Liver (tissue), 9 donors: Measurements from ENCODE around the gene ITGA11. TPM values are rescaled to one million over a fixed set of nuclear protein-coding genes. Genes with fewer than 3 reads are reported as not detected.

Experiments
- DNase-seq: peaks from one replicate; pipeline ENCODE4 v3.0.0-alpha.2; 2017; ENCODE audit warnings: low spot score
- H3K27ac ChIP-seq, 2 donors: one replicate each; pipeline ENCODE4 v1.7.0; 2013; ENCODE audit warnings: inconsistent platforms in 2 of 2, low read length in 2 of 2, control low read depth in 1 of 2, low read depth in 1 of 2, mild to moderate bottlenecking in 1 of 2
- H3K27me3 ChIP-seq, 4 donors: one replicate each; pipeline versions ENCODE4 v1.6.1 to v1.7.0; 2013; ENCODE audit warnings: low read length in 3 of 4, inconsistent platforms in 1 of 4, mild to moderate bottlenecking in 1 of 4, moderate library complexity in 1 of 4; ENCODE audit not compliant: control insufficient read depth in 4 of 4, insufficient read depth in 4 of 4
- H3K36me3 ChIP-seq, 4 donors: one replicate each; pipeline versions ENCODE4 v1.6.1 to v1.7.0; 2013; ENCODE audit warnings: low read length in 3 of 4, mild to moderate bottlenecking in 3 of 4, low read depth in 1 of 4, moderate library complexity in 1 of 4; ENCODE audit not compliant: control insufficient read depth in 4 of 4, insufficient read depth in 3 of 4
- H3K4me1 ChIP-seq, 4 donors: one replicate each; pipeline versions ENCODE4 v1.6.1 to v1.7.0; 2013; ENCODE audit warnings: low read length in 3 of 4, mild to moderate bottlenecking in 3 of 4, moderate library complexity in 1 of 4; ENCODE audit not compliant: control insufficient read depth in 4 of 4, insufficient read depth in 4 of 4
- H3K4me3 ChIP-seq, 3 donors: one replicate each; pipeline versions ENCODE4 v1.6.1 to v1.7.0; 2013; ENCODE audit warnings: low read length in 3 of 3, control low read depth in 1 of 3, low read depth in 1 of 3, mild to moderate bottlenecking in 1 of 3
- H3K9ac ChIP-seq, 2 donors: one replicate each; pipeline ENCODE4 v1.7.0; 2013; ENCODE audit warnings: low read length in 2 of 2, mild to moderate bottlenecking in 2 of 2, moderate library complexity in 2 of 2, control low read depth in 1 of 2, low read depth in 1 of 2
- H3K9me3 ChIP-seq, 4 donors: one replicate each; pipeline versions ENCODE4 v1.6.1 to v1.7.0; 2013; ENCODE audit warnings: low read length in 3 of 4; ENCODE audit not compliant: control insufficient read depth in 4 of 4
- EGR1 ChIP-seq, 2 donors: IDR thresholded peaks; 2 replicates each; pipeline ENCODE4 v1.6.1; 2016 to 2018; ENCODE audit warnings: antibody characterized with exemption in 2 of 2, low read depth in 2 of 2
- FOXA1 ChIP-seq: IDR thresholded peaks from 2 replicates; pipeline ENCODE4 v1.6.1; 2016; ENCODE audit warnings: antibody characterized with exemption
- FOXA2 ChIP-seq: IDR thresholded peaks from 2 replicates; pipeline ENCODE4 v1.6.1; 2016; ENCODE audit warnings: antibody characterized with exemption
- GABPA ChIP-seq, 2 donors: IDR thresholded peaks in 1 of 2; conservative IDR thresholded peaks in 1 of 2; 2 replicates each; pipeline ENCODE4 v1.6.1; 2016; ENCODE audit warnings: antibody characterized with exemption in 2 of 2, mild to moderate bottlenecking in 1 of 2, moderate library complexity in 1 of 2
- HNF4A ChIP-seq, 2 donors: conservative IDR thresholded peaks; 2 replicates each; pipeline ENCODE4 v1.6.1; 2016; ENCODE audit warnings: antibody characterized with exemption in 2 of 2, mild to moderate bottlenecking in 2 of 2
- HNF4G ChIP-seq: IDR thresholded peaks from 2 replicates; pipeline ENCODE4 v1.6.1; 2016; ENCODE audit warnings: antibody characterized with exemption
- JUND ChIP-seq, 2 donors: IDR thresholded peaks; 2 replicates each; pipeline ENCODE4 v1.6.1; 2016; ENCODE audit warnings: antibody characterized with exemption in 2 of 2
- MAX ChIP-seq: IDR thresholded peaks from 2 replicates; pipeline ENCODE4 v1.6.1; 2016; ENCODE audit warnings: antibody characterized with exemption
- NR2F2 ChIP-seq: IDR thresholded peaks from 2 replicates; pipeline ENCODE4 v1.6.1; 2016; ENCODE audit warnings: antibody characterized with exemption
- RAD21 ChIP-seq, 2 donors: IDR thresholded peaks; 2 replicates each; pipeline ENCODE4 v1.6.1; 2016; ENCODE audit warnings: antibody characterized with exemption in 2 of 2, mild to moderate bottlenecking in 2 of 2
- RXRA ChIP-seq, 2 donors: IDR thresholded peaks; 2 replicates each; pipeline ENCODE4 v1.6.1; 2017 to 2018; ENCODE audit warnings: antibody characterized with exemption in 2 of 2, mild to moderate bottlenecking in 1 of 2
- SP1 ChIP-seq: IDR thresholded peaks from 2 replicates; pipeline ENCODE4 v1.6.1; 2018; ENCODE audit warnings: antibody characterized with exemption, mild to moderate bottlenecking
- TAF1 ChIP-seq: conservative IDR thresholded peaks from 2 replicates; pipeline ENCODE4 v1.6.1; 2016; ENCODE audit warnings: antibody characterized with exemption, mild to moderate bottlenecking
- YY1 ChIP-seq: IDR thresholded peaks from 2 replicates; pipeline ENCODE4 v1.6.1; 2016; ENCODE audit warnings: antibody characterized with exemption, mild to moderate bottlenecking
- ZBTB33 ChIP-seq: IDR thresholded peaks from 2 replicates; pipeline ENCODE4 v1.6.1; 2016; ENCODE audit warnings: antibody characterized with exemption
- WGBS: extraction: QIAGEN DNeasy Blood & Tissue Kit; methylation state at CpG from one replicate; pipeline ENCODE4 v1.1.7; 2013; 5-methylcytosine and 5-hydroxymethylcytosine counted together
- polyA plus RNA-seq, 2 donors: library from polyadenylated mRNA; stranded (reverse) in 1 of 2; unstranded in 1 of 2; fragments of 200-250 nt in 1 of 2; fragments of >200 nt in 1 of 2; fragmentation: Nextera tagmentation in 1 of 2; extraction: Ambion mirVana in 1 of 2; gene quantifications; one replicate each; pipeline versions ENCODE4 v1.2.1 to v1.2.3, GENCODE V29; 2013 to 2015
- total RNA-seq, 2 donors: library from RNA; depleted of rRNA; stranded (reverse); fragments of >200 nt; gene quantifications; one replicate each; pipeline ENCODE4 v1.2.3, GENCODE V29; 2014
- TF ChIP-seq, protein P1 (sequence below): IDR thresholded peaks from 2 replicates; pipeline ENCODE4 v1.6.1; 2016; ENCODE audit warnings: antibody characterized with exemption
- TF ChIP-seq, protein P2 (sequence below): IDR thresholded peaks from 2 replicates; pipeline ENCODE4 v1.6.1; 2016; ENCODE audit warnings: antibody characterized with exemption, mild to moderate bottlenecking
- TF ChIP-seq, protein P3 (sequence below): fragments of 150-350 bp; IDR thresholded peaks from 2 replicates; pipeline ENCODE4 v1.5.1; 2017; ENCODE audit warnings: improper control_type of control experiment, low read depth, low read length; ENCODE audit not compliant: missing input control
- donor health status: healthy.
- donor health status: healthy.
- donor health status: healthy.
- donor health status: healthy.
- donor health status: healthy.

Gene ITGA11
- total and polyA plus RNA-seq, 4 donors = 0.32 to 1.0 (median 0.67) TPM

GRCh38 chr15:68307131-68307928 lies 124.6 kb downstream of the ITGA11 start:
- 81% methylated on average over 14 of the region's 14 CpGs for WGBS
- Histone ChIP-seq H3K9ac (no peak overlapping the region), H3K4me3 (no peak overlapping the region), H3K27ac (no peak overlapping the region), H3K4me1 (peaks cover 4 to 11% (median 6%) of the 10 kb centered on the region in 4 donors), H3K9me3 (no peaks in the 10 kb centered on the region), H3K27me3 (no peaks in the 10 kb centered on the region), H3K36me3 (no peaks in the 10 kb centered on the region)
- no peak for TF ChIP-seq HNF4A (conservative IDR thresholded peaks at IDR 0.05)
- no peak for TF ChIP-seq ZBTB33
- no peak for TF ChIP-seq EGR1 (IDR thresholded peaks at IDR 0.05; ENCODE audit: low read depth in 2 of 2)
- TF ChIP-seq YY1 = no peak
- TF ChIP-seq, protein P1, sequence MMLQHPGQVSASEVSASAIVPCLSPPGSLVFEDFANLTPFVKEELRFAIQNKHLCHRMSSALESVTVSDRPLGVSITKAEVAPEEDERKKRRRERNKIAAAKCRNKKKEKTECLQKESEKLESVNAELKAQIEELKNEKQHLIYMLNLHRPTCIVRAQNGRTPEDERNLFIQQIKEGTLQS = no peak
- no peak for TF ChIP-seq GABPA (IDR thresholded peaks at IDR 0.05 in 1 of 2, conservative IDR thresholded peaks at IDR 0.05 in 1 of 2)
- TF ChIP-seq, protein P2, sequence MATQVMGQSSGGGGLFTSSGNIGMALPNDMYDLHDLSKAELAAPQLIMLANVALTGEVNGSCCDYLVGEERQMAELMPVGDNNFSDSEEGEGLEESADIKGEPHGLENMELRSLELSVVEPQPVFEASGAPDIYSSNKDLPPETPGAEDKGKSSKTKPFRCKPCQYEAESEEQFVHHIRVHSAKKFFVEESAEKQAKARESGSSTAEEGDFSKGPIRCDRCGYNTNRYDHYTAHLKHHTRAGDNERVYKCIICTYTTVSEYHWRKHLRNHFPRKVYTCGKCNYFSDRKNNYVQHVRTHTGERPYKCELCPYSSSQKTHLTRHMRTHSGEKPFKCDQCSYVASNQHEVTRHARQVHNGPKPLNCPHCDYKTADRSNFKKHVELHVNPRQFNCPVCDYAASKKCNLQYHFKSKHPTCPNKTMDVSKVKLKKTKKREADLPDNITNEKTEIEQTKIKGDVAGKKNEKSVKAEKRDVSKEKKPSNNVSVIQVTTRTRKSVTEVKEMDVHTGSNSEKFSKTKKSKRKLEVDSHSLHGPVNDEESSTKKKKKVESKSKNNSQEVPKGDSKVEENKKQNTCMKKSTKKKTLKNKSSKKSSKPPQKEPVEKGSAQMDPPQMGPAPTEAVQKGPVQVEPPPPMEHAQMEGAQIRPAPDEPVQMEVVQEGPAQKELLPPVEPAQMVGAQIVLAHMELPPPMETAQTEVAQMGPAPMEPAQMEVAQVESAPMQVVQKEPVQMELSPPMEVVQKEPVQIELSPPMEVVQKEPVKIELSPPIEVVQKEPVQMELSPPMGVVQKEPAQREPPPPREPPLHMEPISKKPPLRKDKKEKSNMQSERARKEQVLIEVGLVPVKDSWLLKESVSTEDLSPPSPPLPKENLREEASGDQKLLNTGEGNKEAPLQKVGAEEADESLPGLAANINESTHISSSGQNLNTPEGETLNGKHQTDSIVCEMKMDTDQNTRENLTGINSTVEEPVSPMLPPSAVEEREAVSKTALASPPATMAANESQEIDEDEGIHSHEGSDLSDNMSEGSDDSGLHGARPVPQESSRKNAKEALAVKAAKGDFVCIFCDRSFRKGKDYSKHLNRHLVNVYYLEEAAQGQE = no peak
- no peak for TF ChIP-seq MAX
- no peak for TF ChIP-seq NR2F2
- TF ChIP-seq, protein P3, sequence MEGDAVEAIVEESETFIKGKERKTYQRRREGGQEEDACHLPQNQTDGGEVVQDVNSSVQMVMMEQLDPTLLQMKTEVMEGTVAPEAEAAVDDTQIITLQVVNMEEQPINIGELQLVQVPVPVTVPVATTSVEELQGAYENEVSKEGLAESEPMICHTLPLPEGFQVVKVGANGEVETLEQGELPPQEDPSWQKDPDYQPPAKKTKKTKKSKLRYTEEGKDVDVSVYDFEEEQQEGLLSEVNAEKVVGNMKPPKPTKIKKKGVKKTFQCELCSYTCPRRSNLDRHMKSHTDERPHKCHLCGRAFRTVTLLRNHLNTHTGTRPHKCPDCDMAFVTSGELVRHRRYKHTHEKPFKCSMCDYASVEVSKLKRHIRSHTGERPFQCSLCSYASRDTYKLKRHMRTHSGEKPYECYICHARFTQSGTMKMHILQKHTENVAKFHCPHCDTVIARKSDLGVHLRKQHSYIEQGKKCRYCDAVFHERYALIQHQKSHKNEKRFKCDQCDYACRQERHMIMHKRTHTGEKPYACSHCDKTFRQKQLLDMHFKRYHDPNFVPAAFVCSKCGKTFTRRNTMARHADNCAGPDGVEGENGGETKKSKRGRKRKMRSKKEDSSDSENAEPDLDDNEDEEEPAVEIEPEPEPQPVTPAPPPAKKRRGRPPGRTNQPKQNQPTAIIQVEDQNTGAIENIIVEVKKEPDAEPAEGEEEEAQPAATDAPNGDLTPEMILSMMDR = no peak
- TF ChIP-seq SP1 = no peak
- no peak for TF ChIP-seq RAD21 (IDR thresholded peaks at IDR 0.05)
- TF ChIP-seq FOXA2 = no peak
- TF ChIP-seq FOXA1 = no peak
- no peak for TF ChIP-seq TAF1
- TF ChIP-seq HNF4G = no peak
- TF ChIP-seq JUND (IDR thresholded peaks at IDR 0.05) = no peak
- no peak for TF ChIP-seq RXRA (IDR thresholded peaks at IDR 0.05)
- peak; percentile 27 for DNase-seq
